GM10266 (cell line): Measurements from ENCODE around the gene LUC7L.
"Not testable (repeated sequence)": the region's sequence is repeated elsewhere in the genome, so short reads cannot be mapped to it uniquely, and the experiment has no call there.

Experiments used
- DNase-seq: peaks from one replicate; pipeline ENCODE4 v3.0.0; 2012; ENCODE audit errors: extremely low spot score
- TF ChIP-seq, protein P1 (sequence below): IDR thresholded peaks from 2 replicates; pipeline ENCODE4 v1.5.1; 2012; ENCODE audit warnings: mild to moderate bottlenecking, low read depth; ENCODE audit not compliant: control insufficient read depth, insufficient read depth; ENCODE audit errors: missing control alignments

LUC7L gene

DNA sequence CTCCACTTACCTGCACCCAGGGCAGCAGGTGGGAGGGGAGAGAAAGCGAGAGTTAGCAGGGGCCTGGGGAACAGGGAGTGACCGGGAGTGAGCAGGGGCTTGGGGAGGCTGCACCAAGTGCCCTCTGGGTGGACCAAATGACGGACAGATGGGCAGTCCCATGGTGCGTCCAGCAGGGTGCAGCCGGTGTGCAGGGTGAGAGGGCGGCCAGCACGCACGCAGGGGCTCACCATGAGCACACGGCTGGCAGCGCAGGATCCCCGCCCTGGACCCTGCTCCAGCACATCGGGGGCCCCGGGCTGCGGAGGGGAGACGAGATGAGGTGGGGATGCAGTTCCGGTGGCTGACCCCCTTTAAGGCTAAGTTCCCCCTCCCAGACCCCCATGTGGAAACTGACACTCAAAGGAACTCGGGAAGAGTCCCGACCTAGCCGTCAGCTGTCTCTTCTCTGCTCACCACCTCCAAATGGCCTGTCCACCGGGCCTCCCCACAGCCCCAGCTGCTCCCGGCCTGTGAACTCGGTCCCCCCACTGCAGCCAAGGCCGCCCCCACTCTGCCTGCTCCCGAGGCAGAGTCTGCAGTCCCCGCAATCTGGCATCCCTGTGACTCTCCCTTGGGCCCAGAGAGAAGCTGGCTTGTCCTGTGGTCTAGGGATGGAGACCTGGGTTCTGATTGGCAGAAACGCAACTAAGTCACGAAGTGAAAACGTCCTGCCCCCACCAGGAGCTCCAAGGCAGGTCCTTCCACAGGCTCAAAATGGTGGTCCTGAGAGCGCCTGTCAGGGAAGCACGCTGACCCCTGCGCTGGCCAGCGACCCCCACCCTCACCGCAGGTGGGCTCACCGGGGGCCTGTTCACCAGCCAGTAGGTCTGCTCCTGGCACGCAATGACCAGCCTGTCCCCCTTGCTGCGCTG lies 43.6 kb upstream of the LUC7L start:
- TF ChIP-seq, protein P1, sequence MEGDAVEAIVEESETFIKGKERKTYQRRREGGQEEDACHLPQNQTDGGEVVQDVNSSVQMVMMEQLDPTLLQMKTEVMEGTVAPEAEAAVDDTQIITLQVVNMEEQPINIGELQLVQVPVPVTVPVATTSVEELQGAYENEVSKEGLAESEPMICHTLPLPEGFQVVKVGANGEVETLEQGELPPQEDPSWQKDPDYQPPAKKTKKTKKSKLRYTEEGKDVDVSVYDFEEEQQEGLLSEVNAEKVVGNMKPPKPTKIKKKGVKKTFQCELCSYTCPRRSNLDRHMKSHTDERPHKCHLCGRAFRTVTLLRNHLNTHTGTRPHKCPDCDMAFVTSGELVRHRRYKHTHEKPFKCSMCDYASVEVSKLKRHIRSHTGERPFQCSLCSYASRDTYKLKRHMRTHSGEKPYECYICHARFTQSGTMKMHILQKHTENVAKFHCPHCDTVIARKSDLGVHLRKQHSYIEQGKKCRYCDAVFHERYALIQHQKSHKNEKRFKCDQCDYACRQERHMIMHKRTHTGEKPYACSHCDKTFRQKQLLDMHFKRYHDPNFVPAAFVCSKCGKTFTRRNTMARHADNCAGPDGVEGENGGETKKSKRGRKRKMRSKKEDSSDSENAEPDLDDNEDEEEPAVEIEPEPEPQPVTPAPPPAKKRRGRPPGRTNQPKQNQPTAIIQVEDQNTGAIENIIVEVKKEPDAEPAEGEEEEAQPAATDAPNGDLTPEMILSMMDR: no peak
- DNase-seq: no peak

DNA sequence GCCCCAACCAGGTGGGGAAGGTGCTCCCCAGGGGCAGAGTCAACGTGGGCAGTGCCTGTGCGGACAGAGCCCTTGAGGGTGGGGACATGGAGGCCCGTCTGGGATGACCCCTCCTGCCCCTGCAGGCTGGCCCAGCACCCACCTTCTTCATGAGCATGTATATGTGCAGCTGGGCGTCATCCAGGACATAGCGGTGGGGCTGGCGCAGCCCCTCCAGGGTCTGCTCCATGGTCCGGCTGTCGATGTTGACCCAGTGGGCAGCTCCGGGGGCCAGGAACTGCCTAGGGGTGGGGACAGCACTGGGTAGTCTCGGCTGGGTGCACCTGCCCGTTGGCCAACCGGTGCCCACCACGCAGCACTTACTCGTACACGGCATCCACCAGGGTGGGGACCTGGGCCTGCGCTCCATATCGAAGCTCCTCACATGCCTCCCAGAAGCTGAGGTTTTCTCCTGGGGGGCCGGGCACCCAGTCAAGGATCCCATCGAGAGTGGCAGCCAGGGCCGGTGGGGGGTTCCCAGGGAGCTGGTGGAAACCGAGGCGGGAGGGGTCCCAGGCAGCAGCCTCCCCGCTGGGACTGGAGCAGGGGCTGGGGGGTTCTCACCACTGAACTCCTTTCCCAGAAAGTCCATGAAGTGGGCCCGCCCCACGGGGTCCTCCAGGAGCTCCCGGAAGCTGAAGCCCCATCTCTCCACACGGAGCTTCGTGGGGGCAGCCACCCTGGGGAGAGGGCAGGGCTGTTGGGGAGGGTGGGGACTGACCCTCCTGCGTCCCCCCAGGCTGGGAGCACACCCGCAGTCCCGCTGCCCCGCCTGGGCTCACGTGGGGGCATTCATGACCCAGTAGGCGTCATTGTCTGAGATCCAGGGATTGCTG lies 41.4 kb upstream of the LUC7L start:
- no peak for DNase-seq
- TF ChIP-seq, protein P1: no peak

DNA sequence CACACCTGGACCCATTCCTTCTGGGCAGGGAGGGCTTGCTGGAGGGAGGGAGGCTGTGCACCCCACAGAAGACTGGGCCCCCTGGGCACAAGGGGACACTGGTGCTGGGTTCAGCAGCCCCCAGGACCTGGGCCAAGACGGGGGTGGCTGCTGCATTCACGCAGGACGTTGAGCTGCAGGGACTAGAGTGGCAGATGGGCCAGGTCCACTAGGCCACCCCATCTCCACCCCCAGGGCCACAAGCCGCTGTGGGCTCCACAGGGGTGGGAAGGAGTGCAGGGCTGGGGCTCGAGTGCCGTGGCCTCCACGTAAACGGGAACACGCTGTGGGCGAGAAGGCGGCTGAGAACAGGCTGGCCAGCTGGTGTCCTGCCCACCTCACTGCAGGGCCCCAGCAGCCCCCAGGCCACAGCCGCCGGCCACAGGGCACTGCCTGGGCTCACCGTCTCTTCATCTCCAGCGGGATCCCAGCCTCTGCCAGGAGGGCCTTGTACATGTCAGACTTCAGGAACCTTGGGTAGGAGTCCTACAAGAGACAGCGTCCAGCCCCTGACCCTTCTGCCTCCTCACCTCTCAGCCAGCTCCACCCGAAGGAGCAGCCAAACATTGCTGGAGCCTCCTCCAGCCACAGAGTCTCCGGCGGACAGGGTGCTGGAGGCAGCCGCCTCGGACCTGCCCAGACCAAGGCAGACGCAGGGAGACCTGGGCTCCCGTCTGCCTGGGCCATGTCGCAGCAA lies 40.0 kb upstream of the LUC7L start:
- TF ChIP-seq, protein P1: no peak
- no peak for DNase-seq

DNA sequence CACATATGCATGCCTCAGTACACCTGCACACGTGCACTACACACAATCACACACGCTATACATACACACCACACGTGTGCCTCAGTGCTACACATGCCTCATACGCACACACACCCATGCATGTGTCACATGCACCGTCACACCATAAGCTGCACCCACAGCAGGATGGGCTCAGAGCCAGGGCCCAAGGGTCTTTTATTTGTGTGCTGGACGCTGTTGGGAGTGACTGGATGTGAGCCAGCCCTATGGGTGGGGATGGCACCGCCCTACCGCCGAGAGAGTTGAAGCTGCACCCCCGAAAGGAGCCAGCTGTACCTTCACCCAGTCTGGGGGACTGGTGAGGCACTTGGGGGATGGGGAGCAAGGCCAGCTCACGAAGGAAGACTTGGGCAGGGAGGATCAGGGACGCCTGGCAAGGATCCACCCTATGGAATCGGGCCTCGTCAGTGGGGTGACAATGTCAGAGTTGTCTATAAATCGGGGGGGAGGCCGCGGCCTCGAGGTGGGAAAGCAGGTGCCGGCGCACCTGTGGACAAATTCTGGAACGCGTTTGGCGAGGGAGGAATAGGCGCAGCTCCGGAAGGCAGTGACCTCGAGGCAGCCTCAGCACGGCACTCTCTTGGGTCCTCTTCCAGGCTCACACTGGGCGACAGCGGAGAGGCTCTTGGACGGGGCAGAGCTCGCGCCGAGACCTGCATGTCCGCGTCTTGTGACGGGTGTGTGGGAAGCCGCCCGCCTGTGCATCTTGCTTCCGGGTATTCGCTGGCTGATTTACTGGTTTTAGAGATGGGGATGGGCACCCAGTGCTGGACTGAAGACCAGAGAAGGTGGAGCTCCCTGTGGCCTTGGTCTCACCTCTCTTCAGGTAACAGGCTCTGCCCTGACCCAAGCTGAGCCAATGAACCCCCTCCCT lies 39.1 kb upstream of the LUC7L start:
- DNase-seq: no peak
- TF ChIP-seq, protein P1: no peak

DNA sequence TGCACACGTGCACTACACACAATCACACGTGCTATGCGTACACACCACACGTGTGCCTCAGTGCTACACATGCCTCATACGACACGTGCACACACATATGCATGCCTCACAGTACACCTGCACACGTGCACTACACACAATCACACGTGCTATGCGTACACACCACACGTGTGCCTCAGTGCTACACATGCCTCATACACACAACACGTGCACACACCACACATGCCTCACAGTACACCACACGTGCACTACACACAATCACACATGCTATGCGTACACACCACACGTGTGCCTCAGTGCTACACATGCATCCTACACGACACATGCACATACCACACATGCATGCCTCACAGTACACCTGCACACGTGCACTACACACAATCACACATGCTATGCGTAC lies 38.3 kb upstream of the LUC7L start:
- not testable (repeated sequence) for DNase-seq

DNA sequence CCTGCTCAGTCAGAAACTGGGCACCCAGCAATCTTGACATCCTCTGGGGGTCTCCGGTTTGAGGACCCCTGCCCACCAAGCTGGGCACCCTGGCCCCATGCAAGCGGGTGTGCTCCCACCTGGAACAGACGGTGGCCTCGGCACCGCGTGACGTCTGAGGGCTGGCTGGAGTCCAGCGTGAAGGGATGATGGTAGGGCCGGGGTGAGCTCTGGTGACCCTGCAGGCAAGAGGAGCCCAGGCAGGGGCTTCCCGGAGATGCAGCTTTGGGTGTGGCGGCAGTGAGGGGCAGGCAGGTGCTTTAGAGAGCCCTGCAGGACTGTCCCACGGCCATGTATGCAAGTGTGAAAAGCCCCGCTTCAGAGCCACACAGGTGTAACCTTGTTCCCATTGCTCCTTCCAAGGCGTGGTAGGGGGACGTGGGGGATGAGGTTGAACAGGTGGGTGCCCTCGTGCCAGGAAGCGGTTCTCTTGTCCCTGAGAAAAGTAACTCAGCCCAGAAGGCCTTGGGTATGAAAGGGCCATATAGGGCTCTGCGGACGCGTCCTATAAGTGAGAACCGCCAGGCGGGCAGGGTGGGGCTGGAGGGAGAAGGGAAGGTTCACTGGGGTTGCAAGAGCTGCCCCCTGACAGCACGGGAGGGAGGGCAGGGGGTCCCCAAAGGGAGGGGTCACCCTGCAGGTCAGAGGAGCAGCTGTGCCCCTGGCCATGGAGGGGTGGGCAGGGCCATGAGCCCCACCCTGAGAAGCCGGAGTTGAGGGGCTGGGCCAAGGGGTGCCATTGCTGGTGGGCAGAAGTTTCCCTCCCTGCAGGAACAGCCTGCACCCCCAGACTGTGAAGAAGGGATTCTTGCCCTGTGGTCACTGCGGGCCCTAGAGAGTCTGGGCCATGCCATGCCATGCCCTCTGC lies 37.3 kb upstream of the LUC7L start:
- TF ChIP-seq, protein P1: no peak
- DNase-seq: no peak
